ENCODE data around the gene FOXO6.
"Not testable (repeated sequence)": the region's sequence is repeated elsewhere in the genome, so short reads cannot be mapped to it uniquely, and the experiment has no call there.

Gene FOXO6

GRCh38 chr1:41329662-41330587, 31.3 kb upstream of the FOXO6 start:
- no peak for DNase-seq (ENCODE audit: low read depth)

GRCh38 chr1:41330588-41331545, 30.4 kb upstream of the FOXO6 start:
- DNase-seq (ENCODE audit: low read depth), result no peak

GRCh38 chr1:41331546-41331917, 29.7 kb upstream of the FOXO6 start:
- DNase-seq (ENCODE audit: low read depth), result no peak

GRCh38 chr1:41332161-41332560, 29.1 kb upstream of the FOXO6 start:
- not testable (repeated sequence) for DNase-seq (ENCODE audit: low read depth)

GRCh38 chr1:41333146-41333784, 28.0 kb upstream of the FOXO6 start:
- no peak for DNase-seq (ENCODE audit: low read depth)

- no peak for DNase-seq (ENCODE audit: low read depth)
These were observed 22.4 kb upstream of the FOXO6 start for GRCh38 chr1:41338820-41339219.

GRCh38 chr1:41340655-41341364, 20.4 kb upstream of the FOXO6 start:
- no peak for DNase-seq (ENCODE audit: low read depth)

GRCh38 chr1:41341365-41341683, 19.9 kb upstream of the FOXO6 start:
- DNase-seq (ENCODE audit: low read depth), result no peak

GRCh38 chr1:41341772-41342562, 19.3 kb upstream of the FOXO6 start:
- no peak for DNase-seq (ENCODE audit: low read depth)

- DNase-seq (ENCODE audit: low read depth), result no peak
These were observed 18.4 kb upstream of the FOXO6 start for GRCh38 chr1:41342774-41343355.

- no peak for DNase-seq (ENCODE audit: low read depth)
These were observed 17.2 kb upstream of the FOXO6 start for GRCh38 chr1:41343790-41344699.

- DNase-seq (ENCODE audit: low read depth), result no peak
These were observed 16.5 kb upstream of the FOXO6 start for GRCh38 chr1:41344708-41345159.

- DNase-seq (ENCODE audit: low read depth), result no peak
These were observed 15.7 kb upstream of the FOXO6 start for GRCh38 chr1:41345434-41346075.

- no peak for DNase-seq (ENCODE audit: low read depth)
These were observed 14.0 kb upstream of the FOXO6 start for GRCh38 chr1:41347276-41347675.

GRCh38 chr1:41348394-41348793, 12.8 kb upstream of the FOXO6 start:
- DNase-seq (ENCODE audit: low read depth), result no peak

- DNase-seq (ENCODE audit: low read depth), result no peak
These were observed 11.7 kb upstream of the FOXO6 start for GRCh38 chr1:41349361-41350054.

- no peak for DNase-seq (ENCODE audit: low read depth)
These were observed 11.2 kb upstream of the FOXO6 start for GRCh38 chr1:41350055-41350378.

Data from activated T-helper 1 cell treated with Interleukin-2 at 50 U/mL for 16 hours (primary cell).